T-helper 1 cell treated with Interleukin-12 subunit alpha and Interleukin-12 subunit beta and Interleukin-4 antibody, amounts not matched to agents 30 μg/mL and 1 μg/mL, for 36 hours (primary cell): ENCODE measurements around the gene SLC9C2.
"Not testable (repeated sequence)": the region's sequence is repeated elsewhere in the genome, so short reads cannot be mapped to it uniquely, and the experiment has no call there.

Experiments
- H3K27ac Mint-ChIP-seq: one replicate; pipeline ENCODE4 v1.8.0; 2021; ENCODE audit warnings: mild to moderate bottlenecking, mixed read lengths
- H3K27me3 Mint-ChIP-seq: one replicate; pipeline ENCODE4 v1.8.0; 2021; ENCODE audit warnings: low read depth, mixed read lengths
- H3K36me3 Mint-ChIP-seq: one replicate; pipeline ENCODE4 v1.8.0; 2021; ENCODE audit warnings: low read depth, mixed read lengths
- H3K4me1 Mint-ChIP-seq: one replicate; pipeline ENCODE4 v1.8.0; 2021; ENCODE audit warnings: low read depth, mixed read lengths
- H3K4me3 Mint-ChIP-seq: one replicate; pipeline ENCODE4 v1.8.0; 2021; ENCODE audit warnings: mild to moderate bottlenecking, moderate library complexity, mixed read lengths
- H3K9me3 Mint-ChIP-seq: one replicate; pipeline ENCODE4 v1.8.0; 2021; ENCODE audit warnings: mixed read lengths

SLC9C2 gene

GRCh38 chr1:173523329-173523728, 79.5 kb downstream of the SLC9C2 start:
- Mint-ChIP-seq H3K4me3 (no peak overlapping the region), H3K36me3 (no peaks in the 10 kb centered on the region), H3K27me3 (no peaks in the 10 kb centered on the region), H3K27ac (no peak overlapping the region), H3K4me1 (peaks cover 1% of the 10 kb centered on the region), H3K9me3 (no peaks in the 10 kb centered on the region)

DNA sequence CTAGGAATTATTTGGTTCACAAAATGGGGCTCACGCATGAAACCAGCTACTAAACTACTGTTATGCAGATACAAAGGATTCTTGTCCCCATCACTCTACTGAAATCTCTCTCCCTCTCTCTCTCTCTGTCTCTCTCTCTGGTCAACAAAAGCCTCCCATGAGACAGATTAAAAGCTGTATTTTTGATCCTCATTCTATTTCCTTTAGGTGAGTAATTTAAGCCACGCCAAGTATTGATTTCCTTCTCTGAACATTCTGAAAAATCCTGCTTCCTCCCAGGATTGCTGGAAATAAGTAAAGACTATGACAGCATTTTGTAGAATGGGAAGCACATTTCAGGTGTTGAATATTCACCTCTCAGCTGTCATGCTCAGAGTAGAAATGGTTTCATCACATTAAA, 82.1 kb downstream of the SLC9C2 start:
- Mint-ChIP-seq H3K27ac (no peak overlapping the region), H3K36me3 (no peaks in the 10 kb centered on the region), H3K9me3 (no peaks in the 10 kb centered on the region), H3K4me1 (peaks cover 2% of the 10 kb centered on the region), H3K4me3 (no peak overlapping the region), H3K27me3 (peaks cover 7% of the 10 kb centered on the region)

DNA sequence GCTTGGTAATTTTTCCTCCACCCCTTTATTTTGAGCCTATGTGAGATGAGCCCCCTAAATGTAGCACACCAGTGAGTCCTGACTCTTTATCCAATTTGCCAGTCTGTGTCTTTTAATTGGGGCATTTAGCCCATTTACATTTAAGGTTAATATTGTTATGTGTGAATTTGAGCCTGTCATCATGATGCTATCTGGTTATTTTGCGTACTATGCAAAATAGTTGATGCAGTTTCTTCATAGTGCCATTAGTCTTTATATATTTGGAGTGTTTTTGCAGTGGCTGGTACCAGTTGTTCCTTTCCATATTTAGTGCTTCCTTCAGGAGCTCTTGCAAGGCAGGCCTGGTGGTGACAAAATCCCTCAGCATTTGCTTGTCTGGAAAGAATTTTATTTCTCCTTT, 88.4 kb downstream of the SLC9C2 start:
- H3K27ac Mint-ChIP-seq, H3K36me3 Mint-ChIP-seq, H3K4me3 Mint-ChIP-seq, H3K4me1 Mint-ChIP-seq: not testable (repeated sequence)
- peaks cover 10% of the 10 kb centered on the region for H3K9me3 Mint-ChIP-seq
- H3K27me3 Mint-ChIP-seq = peaks cover 24% of the 10 kb centered on the region

DNA sequence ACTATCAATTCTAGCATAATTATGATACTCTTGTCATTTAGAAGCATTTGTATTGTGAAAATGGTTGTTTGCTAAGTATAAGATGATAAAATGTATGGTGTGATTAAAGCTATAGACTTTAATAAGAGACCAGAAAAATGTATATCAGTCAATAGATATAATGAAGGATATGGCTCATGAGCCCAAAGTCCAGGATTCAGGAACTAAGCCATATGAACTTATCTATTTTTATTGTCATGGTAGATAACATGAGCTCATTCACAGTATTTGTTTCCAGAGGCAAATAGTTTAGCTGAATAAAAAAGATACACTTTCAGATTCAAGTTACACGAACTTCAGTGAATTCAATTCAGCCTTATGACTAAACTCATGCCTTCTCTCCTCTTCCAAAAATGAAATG, 93.1 kb downstream of the SLC9C2 start:
- no peak overlapping the region for H3K4me3 Mint-ChIP-seq
- H3K4me1 Mint-ChIP-seq = no peaks in the 10 kb centered on the region
- no peak overlapping the region for H3K27ac Mint-ChIP-seq
- peaks cover 12% of the 10 kb centered on the region for H3K27me3 Mint-ChIP-seq
- peaks cover 10% of the 10 kb centered on the region for H3K9me3 Mint-ChIP-seq
- peaks cover 3% of the 10 kb centered on the region for H3K36me3 Mint-ChIP-seq

- no peak overlapping the region for H3K4me3 Mint-ChIP-seq
- H3K36me3 Mint-ChIP-seq = peaks cover 1% of the 10 kb centered on the region
- no peaks in the 10 kb centered on the region for H3K4me1 Mint-ChIP-seq
- H3K9me3 Mint-ChIP-seq = peaks cover 5% of the 10 kb centered on the region
- no peak overlapping the region for H3K27ac Mint-ChIP-seq
- peaks cover 6% of the 10 kb centered on the region for H3K27me3 Mint-ChIP-seq
These were observed 94.3 kb downstream of the SLC9C2 start for GRCh38 chr1:173508541-173508940.

- Mint-ChIP-seq H3K4me1 (no peaks in the 10 kb centered on the region), H3K27ac (no peak overlapping the region), H3K36me3 (no peaks in the 10 kb centered on the region), H3K9me3 (no peaks in the 10 kb centered on the region), H3K27me3 (peaks cover 6% of the 10 kb centered on the region), H3K4me3 (no peak overlapping the region)
These were observed 95.0 kb downstream of the SLC9C2 start for GRCh38 chr1:173507847-173508209.

- H3K27ac Mint-ChIP-seq = no peak overlapping the region
- no peaks in the 10 kb centered on the region for H3K36me3 Mint-ChIP-seq
- no peaks in the 10 kb centered on the region for H3K4me1 Mint-ChIP-seq
- no peak overlapping the region for H3K4me3 Mint-ChIP-seq
- no peaks in the 10 kb centered on the region for H3K9me3 Mint-ChIP-seq
- peaks cover 6% of the 10 kb centered on the region for H3K27me3 Mint-ChIP-seq
These were observed 95.5 kb downstream of the SLC9C2 start for GRCh38 chr1:173507205-173507846.

- Mint-ChIP-seq H3K9me3 (no peaks in the 10 kb centered on the region), H3K4me1 (no peaks in the 10 kb centered on the region), H3K27me3 (peaks cover 6% of the 10 kb centered on the region), H3K4me3 (no peak overlapping the region), H3K27ac (no peak overlapping the region), H3K36me3 (no peaks in the 10 kb centered on the region)
These were observed 96.4 kb downstream of the SLC9C2 start for GRCh38 chr1:173506437-173506836.

- Mint-ChIP-seq H3K27ac (no peak overlapping the region), H3K4me3 (no peak overlapping the region), H3K4me1 (no peaks in the 10 kb centered on the region), H3K36me3 (no peaks in the 10 kb centered on the region), H3K9me3 (no peaks in the 10 kb centered on the region), H3K27me3 (peaks cover 6% of the 10 kb centered on the region)
These were observed 97.5 kb downstream of the SLC9C2 start for GRCh38 chr1:173505391-173505790.

- Mint-ChIP-seq H3K27ac (no peak overlapping the region), H3K27me3 (peaks cover 6% of the 10 kb centered on the region), H3K4me1 (no peaks in the 10 kb centered on the region), H3K9me3 (no peaks in the 10 kb centered on the region), H3K36me3 (no peaks in the 10 kb centered on the region), H3K4me3 (no peak overlapping the region)
These were observed 98.6 kb downstream of the SLC9C2 start for GRCh38 chr1:173504268-173504667.

DNA sequence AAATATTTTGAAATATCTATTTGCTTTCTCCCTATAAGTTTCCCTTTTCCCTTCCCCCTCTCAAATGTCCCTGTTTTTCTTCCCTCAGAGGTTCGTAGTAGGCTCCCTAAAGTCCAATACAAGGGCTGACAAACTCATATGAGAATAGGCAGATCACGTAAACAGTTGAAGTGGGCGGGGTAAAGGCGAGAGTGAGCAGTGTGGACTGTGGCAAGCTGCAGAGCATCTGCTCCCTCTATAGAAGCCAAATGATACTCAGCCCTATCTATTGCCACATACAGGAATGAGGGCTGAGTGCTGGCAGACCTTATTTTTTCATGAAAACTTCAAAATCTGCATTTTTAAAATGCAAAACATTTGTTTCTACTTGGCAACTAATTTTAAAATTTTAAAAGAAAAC, 99.5 kb downstream of the SLC9C2 start:
- no peaks in the 10 kb centered on the region for H3K4me1 Mint-ChIP-seq
- no peak overlapping the region for H3K27ac Mint-ChIP-seq
- H3K9me3 Mint-ChIP-seq = no peaks in the 10 kb centered on the region
- H3K27me3 Mint-ChIP-seq = peaks cover 6% of the 10 kb centered on the region
- H3K36me3 Mint-ChIP-seq = no peaks in the 10 kb centered on the region
- H3K4me3 Mint-ChIP-seq = no peak overlapping the region

GRCh38 chr1:173502104-173502503, 100.8 kb downstream of the SLC9C2 start:
- no peaks in the 10 kb centered on the region for H3K36me3 Mint-ChIP-seq
- H3K27ac Mint-ChIP-seq = no peak overlapping the region
- no peaks in the 10 kb centered on the region for H3K4me1 Mint-ChIP-seq
- no peak overlapping the region for H3K4me3 Mint-ChIP-seq
- H3K27me3 Mint-ChIP-seq = peaks cover 6% of the 10 kb centered on the region
- peaks cover 2% of the 10 kb centered on the region for H3K9me3 Mint-ChIP-seq

GRCh38 chr1:173499729-173500128, 103.1 kb downstream of the SLC9C2 start:
- H3K4me3 Mint-ChIP-seq = no peak overlapping the region
- no peak overlapping the region for H3K27ac Mint-ChIP-seq
- H3K27me3 Mint-ChIP-seq = peaks cover 2% of the 10 kb centered on the region
- H3K4me1 Mint-ChIP-seq = no peaks in the 10 kb centered on the region
- H3K36me3 Mint-ChIP-seq = no peaks in the 10 kb centered on the region
- H3K9me3 Mint-ChIP-seq = peaks cover 11% of the 10 kb centered on the region

DNA sequence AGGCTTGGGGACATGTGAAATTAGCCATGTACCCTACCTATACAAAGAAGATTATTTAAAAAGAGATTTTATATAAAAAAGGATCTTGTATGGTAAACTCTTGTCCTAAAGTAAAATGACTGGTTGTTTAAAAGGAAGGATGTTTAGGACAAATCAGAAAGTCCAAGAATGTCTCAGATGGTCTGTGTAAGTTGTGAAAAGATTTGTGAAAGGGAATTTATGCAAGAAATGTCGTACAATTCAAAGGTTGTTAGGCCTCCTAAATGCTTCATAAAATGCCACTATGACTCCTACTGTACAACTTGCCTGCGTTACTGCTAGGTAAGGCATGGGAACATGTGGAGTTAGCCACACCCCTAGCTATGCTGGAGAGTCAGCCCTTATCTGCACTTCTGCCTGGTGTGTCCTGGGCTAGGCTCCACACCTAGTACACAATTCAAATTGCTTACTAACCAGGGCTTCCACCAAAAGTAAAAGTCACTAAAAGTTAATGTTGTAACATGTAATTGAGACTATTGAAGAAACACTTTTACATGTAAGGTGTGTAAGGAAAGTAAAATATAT, 106.0 kb downstream of the SLC9C2 start:
- peaks cover 17% of the 10 kb centered on the region for H3K9me3 Mint-ChIP-seq
- no peak overlapping the region for H3K27ac Mint-ChIP-seq

GRCh38 chr1:173495609-173496267, 107.1 kb downstream of the SLC9C2 start:
- Mint-ChIP-seq H3K36me3 (peaks cover 3% of the 10 kb centered on the region), H3K27ac (no peak overlapping the region), H3K9me3 (peaks cover 17% of the 10 kb centered on the region), H3K27me3 (no peaks in the 10 kb centered on the region), H3K4me1 (no peaks in the 10 kb centered on the region), H3K4me3 (no peak overlapping the region)

More for the DNA sequence above, 106.0 kb downstream of the SLC9C2 start:
- no peaks in the 10 kb centered on the region for H3K4me1 Mint-ChIP-seq
- peaks cover 3% of the 10 kb centered on the region for H3K36me3 Mint-ChIP-seq
- H3K4me3 Mint-ChIP-seq = no peak overlapping the region
- H3K27me3 Mint-ChIP-seq = no peaks in the 10 kb centered on the region
